ENCODE measurements around the gene EIF4H.

GRCh38 chr7:74214816-74215630, 40.9 kb downstream of the EIF4H start:
- TF ChIP-seq EP300 (IDR thresholded peaks at IDR 0.05; ENCODE audit: borderline replicate concordance in 1 of 2, low read depth in 2 of 2, low read length in 2 of 2) (no peak), CTCF (IDR thresholded peaks at IDR 0.05; ENCODE audit: control extremely low read depth in 1 of 3, insufficient read depth in 1 of 3, low read depth in 1 of 3, low read length in 3 of 3) (no peak)

Data from H1 (cell line).